ENCODE measurements around the gene ATP2C1.
"Not testable (repeated sequence)": the region's sequence is repeated elsewhere in the genome, so short reads cannot be mapped to it uniquely, and the experiment has no call there.

ATP2C1 gene

DNA sequence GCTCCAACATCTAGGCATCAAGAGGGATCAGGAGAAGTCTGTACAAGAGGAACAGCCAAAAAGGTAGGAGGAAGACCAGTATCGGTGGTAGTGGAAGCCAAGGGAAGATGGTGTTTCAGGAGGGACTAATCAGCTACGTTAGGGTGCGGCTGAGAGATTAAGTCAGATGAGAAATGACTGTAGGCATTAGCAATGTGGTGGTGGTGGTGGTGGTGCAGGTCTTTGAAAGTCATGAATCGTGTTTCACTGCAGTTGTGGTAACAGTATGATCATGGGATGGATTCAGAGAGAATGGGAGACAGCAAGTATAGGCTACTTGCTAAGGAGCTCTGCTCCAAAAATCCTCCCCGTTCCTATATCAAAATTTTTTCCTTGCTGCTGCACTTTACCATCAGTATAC lies 97.2 kb downstream of the ATP2C1 start:
- no peak for DNase-seq

- no peak for DNase-seq
Measured at GRCh38 chr3:130992344-130992743, 98.5 kb downstream of the ATP2C1 start.

- DNase-seq = no peak
Measured at GRCh38 chr3:130997289-130997688, 103.4 kb downstream of the ATP2C1 start.

- no peak for DNase-seq
Measured at GRCh38 chr3:131001071-131001470, 107.2 kb downstream of the ATP2C1 start.

DNA sequence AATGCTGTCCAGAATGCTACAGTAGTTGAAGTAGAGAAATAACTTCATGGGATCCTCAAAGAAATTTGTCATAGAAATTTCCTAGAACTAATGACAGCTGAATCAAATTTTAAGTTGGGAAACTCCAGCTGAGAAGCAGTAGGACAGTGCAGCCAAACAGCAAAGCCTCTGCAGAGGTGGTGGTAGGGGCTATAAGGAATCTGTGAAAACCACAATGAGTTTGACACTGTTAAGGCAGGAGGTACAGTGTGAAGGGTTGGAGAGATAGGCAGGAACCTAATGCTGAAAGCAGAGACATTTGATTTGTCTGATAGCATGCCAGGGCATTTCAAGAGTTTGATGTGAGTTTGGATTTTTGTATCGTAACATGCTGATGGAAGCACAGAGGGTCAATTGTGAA lies 110.7 kb downstream of the ATP2C1 start:
- DNase-seq = no peak

GRCh38 chr3:131007256-131007655 lies 113.4 kb downstream of the ATP2C1 start:
- no peak for DNase-seq

- DNase-seq = no peak
Measured at GRCh38 chr3:131007782-131008181, 113.9 kb downstream of the ATP2C1 start.

DNA sequence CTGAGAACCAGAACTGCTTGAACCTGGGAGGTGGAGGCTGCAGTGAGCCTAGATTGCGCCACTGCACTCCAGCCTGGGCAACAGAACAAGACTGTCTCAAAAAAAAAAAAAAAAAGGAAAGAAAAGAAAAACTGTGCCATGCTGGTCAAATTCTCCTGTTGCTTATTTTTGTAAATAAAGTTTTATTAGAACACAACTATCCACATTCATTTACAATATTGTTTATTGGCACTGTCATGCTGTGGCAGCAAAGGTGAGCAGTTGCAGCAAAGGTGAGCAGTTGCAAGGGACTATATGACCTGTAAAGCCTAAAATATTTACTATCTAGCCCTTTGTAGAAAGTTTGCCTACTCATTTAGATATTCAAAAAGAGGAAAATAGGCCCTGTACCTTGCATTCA lies 114.4 kb downstream of the ATP2C1 start:
- no peak for DNase-seq

GRCh38 chr3:131009698-131010097 lies 115.8 kb downstream of the ATP2C1 start:
- no peak for DNase-seq

DNA sequence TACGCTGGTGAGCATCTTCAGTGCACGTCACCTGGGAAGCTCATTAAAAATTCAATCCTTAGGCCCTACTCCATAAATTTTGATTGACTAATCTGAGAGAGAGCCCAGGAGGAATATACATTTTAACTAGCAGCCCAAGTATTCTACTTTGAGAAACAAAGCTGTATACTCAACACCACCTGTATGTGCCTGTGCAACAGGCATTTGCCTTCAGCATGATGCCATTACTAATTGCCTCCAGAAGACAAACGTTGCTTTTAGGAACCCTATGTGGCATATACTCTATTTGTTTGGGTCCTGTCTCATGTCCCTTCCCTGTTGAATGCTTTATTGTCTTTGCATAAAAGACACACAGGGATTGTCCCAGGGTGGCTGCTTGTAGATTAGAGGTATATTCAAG lies 125.1 kb downstream of the ATP2C1 start:
- DNase-seq = no peak

- DNase-seq = no peak
Measured at GRCh38 chr3:131020122-131020693, 126.3 kb downstream of the ATP2C1 start.

- DNase-seq = no peak
Measured at GRCh38 chr3:131025539-131025938, 131.7 kb downstream of the ATP2C1 start.

DNA sequence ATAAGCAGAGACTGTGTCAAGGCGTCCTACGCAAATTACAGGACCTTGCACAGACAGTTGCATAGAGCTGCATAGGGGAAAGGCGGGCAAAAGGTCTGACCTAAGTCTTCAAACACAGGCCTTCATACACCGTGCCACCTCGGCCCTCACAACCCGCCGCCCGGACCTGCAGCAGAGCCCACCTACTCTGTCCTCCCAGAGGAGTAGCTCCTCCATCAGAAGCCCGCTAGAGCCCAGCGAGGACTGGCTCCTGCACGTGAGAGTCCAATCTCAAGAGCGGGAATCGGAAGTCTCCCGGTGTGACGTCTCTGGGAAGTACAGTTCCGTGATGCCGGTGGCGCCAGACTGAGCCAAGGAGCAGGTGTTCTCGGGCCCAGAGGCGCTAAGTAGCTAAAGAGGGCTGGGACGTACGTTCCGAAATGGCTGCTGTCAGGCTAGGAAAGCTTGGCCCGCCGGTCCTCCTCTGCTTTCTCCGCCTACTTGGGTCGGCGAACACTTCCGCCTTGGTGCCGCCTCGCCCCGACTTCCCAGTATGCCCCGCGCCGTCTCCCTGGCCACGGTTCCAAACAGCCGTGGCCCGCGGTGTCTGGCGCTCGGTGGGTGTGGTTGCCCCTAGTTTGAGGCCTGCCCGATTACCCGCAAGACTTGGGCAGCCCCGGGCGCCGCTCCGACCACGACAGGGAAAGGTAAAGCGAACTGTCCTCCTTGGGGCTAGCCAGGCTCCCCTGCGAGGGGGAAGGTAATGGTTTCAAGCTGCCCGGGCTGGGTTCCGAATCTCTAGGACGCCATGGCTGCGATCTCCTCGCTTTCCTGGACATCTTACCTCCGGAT lies 132.7 kb downstream of the ATP2C1 start, which contains the start of the genes ASTE1 and NEK11:
TSS of gene ASTE1 (minus strand) at position 505 of the 831 bp plus-strand sequence. CDS start 1,519 bp downstream, outside the sequence.
TSS of gene NEK11 (plus strand) at position 557 of the 831 bp plus-strand sequence. CDS start 2,832 bp downstream, outside the sequence.
- DNase-seq = peak; percentile 93

DNA sequence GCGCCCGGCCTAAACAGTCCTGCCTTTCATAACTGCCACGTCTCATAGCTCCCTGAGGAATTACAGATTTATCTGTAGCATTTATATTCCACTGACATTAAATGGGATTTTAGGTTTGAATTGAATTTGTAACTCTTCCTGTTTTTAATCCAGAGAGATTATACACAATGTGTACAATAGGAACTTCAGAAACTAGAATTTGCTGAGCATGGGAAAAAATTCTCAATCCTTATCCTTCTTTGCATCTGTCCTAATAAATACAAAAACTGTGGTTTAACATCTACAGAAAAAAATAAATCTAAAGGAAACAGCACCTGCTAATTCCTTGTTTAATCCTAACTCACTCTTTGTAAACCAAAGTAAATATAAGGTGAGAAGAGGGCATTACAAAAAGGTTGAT lies 135.0 kb downstream of the ATP2C1 start:
- DNase-seq = no peak

DNA sequence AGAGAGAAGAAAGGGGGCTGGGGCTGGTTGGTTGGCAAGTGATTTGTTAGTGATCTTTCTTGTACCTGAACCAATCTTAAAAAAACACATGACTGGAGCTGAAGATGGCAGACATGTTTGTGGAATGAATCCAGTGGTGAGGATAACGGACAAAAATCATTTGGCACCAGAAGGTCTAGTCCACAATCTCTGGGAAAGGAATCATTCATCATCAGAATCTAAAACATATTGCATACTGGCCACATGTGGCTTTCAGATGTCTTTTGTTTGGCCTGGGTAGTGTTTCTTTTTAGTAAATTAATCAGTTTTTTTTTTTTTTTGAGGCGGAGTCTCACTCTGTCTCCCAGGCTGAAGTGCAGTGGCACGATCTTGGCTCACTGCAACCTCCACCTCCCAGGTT lies 137.8 kb downstream of the ATP2C1 start:
- DNase-seq = no peak

- peak; percentile 1 for DNase-seq
Measured at GRCh38 chr3:131033480-131034080, 139.7 kb downstream of the ATP2C1 start.

GRCh38 chr3:131036200-131036816 lies 142.4 kb downstream of the ATP2C1 start:
- no peak for DNase-seq

GRCh38 chr3:131036986-131037385 lies 143.1 kb downstream of the ATP2C1 start:
- no peak for DNase-seq

- no peak for DNase-seq
Measured at GRCh38 chr3:131038326-131038725, 144.4 kb downstream of the ATP2C1 start.

DNA sequence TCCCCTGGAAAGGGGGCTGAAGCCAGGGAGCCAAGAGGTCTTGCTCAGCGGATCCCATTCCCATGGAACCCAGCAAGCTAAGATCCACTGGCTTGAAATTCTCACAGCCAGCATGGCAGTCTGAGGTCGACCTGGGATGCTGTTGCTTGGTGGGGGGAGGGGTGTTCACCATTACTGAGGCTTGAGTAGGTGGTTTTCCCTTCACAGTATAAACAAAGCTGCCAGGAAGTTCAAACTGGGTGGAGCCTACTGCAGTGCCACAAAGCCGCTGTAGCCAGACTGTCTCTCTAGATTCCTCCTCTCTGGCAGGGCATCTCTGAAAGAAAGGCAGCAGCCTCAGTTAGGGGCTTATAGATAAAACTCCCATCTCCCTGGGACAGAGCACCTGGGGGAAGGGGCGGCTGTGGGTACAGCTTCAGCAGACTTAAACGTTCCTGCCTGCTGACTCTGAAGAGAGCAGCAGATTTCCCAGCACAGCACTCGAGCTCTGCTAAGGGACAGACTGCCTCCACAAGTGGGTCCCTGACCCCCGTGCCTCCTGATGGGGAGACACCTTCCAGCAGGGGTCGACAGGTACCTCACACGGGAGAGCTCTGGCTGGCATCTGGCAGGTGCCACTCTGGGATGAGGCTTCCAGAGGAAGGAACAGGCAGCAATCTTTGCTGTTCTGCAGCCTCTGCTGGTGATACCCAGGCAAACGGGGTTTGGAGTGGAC lies 148.5 kb downstream of the ATP2C1 start:
- not testable (repeated sequence) for DNase-seq

- no peak for DNase-seq
Measured at GRCh38 chr3:131047582-131047981, 153.7 kb downstream of the ATP2C1 start.

DNA sequence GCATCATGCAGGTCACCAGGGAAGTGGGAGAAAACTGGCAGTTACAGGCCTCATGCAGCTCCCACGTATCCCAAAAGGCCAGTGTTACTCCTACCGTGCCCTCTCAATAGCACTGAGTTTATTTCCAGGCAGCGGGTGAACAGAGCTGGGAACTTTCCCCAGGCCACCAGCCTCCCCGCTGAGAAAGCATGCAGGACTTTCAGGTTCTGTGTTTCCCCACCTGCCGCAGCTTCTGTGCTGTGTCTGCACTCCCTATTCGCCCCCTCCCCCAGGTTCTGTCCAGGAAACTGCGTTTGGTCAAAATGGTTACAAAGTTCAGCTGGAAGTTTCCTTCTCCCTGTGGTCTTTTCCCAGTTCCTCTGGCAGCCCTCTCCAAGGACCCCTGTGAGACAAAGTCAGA lies 154.1 kb downstream of the ATP2C1 start:
- no peak for DNase-seq

DNA sequence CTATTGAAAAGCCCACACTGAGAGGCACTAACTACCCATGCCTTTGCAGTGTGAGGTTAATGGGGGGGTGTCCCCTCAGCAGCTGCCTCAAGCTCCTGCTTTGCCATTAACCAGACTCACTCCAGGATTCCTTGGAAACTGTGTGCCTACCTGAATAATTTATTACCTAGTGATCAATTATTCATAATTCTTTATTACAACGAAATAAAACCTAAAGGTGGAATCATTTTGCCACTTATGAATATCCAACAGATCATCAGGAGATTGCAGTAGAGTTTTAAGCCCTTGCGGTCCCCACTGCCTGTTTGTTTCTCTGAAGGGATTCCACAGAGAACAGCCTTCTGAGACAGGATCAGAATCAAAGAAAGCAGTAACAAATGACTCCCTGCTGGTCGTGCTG lies 156.1 kb downstream of the ATP2C1 start:
- no peak for DNase-seq
